Measurements from ENCODE around the gene ARHGAP40. TPM values are rescaled to one million over a fixed set of nuclear protein-coding genes. Genes with fewer than 3 reads are reported as not detected.
A peak's percentile ranks its signal among the peaks of the same experiment; 100 is the strongest.

ARHGAP40 gene
- total and polyA plus RNA-seq, 2 of the 13 experiments (the other 11 are each of a cell fraction or from before 2014, with no cell fraction given): 0.75 to 2.1 TPM

DNA sequence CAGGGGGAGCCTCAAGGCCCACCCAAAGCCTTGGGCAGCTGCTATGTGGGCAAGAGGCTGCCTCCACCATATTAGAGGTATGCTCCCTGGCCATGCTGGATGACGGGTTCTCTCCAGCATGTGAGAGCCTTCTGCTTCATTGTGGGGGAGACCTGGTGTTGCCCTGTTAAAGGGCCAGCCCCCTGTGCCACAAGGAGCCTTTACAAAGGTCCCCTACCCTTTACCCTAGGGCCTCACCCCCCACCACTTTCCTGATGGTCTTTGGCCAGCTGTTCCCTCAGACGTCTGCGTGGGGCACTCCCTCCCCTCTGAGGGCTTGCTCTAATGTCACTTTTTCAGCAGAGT lies 15.5 kb upstream of the ARHGAP40 start (continued):
- TF ChIP-seq, protein P1, sequence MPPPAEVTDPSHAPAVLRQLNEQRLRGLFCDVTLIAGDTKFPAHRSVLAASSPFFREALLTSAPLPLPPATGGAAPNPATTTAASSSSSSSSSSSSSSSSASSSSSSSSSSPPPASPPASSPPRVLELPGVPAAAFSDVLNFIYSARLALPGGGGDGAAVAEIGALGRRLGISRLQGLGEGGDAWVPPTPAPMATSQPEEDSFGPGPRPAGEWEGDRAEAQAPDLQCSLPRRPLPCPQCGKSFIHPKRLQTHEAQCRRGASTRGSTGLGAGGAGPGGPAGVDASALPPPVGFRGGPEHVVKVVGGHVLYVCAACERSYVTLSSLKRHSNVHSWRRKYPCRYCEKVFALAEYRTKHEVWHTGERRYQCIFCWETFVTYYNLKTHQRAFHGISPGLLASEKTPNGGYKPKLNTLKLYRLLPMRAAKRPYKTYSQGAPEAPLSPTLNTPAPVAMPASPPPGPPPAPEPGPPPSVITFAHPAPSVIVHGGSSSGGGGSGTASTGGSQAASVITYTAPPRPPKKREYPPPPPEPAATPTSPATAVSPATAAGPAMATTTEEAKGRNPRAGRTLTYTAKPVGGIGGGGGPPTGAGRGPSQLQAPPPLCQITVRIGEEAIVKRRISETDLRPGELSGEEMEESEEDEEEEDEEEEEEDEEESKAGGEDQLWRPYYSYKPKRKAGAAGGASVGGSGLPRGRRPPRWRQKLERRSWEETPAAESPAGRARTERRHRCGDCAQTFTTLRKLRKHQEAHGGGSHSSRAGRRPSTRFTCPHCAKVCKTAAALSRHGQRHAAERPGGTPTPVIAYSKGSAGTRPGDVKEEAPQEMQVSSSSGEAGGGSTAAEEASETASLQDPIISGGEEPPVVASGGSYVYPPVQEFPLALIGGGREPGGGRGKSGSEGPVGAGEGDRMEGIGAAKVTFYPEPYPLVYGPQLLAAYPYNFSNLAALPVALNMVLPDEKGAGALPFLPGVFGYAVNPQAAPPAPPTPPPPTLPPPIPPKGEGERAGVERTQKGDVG (CRISPR knock-in tag; IDR thresholded peaks at IDR 0.05; ENCODE audit: borderline replicate concordance): peak; percentile 5; the same call in 1 of the 2 replicates

DNA sequence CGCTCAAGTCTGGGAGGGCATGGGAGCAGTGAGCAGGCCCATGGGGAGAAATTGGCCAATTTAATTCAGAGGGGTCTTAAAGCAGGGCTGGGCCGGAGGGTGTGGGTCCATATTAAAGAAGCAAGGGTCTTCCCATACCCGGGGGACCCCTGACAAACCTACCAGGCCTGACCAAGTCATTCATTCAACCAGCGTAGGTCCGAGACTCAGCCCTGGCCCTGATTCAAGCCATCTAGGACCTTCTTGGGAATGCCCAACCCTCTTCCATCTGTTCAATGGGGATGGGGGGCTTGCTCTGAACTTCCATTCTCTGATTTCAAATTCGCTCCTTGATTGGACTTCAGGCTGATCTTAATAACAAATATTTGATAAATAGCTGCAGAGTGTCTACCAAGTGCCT lies 13.3 kb upstream of the ARHGAP40 start:
- Histone ChIP-seq H3K27ac (ENCODE audit: extremely low read length, insufficient read depth, low read length) (no peak overlapping the region), H3K79me2 (ENCODE audit: insufficient read depth, low read length) (no peaks in the 10 kb centered on the region), H3K36me3 (replicated peaks in 1 of 2; ENCODE audit: control insufficient read depth in 1 of 2, insufficient read depth in 2 of 2, low read length in 2 of 2) (no peaks in the 10 kb centered on the region), H3K4me2 (ENCODE audit: low read depth, low read length) (no peak overlapping the region), H3K9ac (ENCODE audit: insufficient read depth, low read depth, low read length) (no peak overlapping the region), H3K4me3 (replicated peaks in 1 of 3; ENCODE audit: insufficient read depth in 1 of 3, low read depth in 2 of 3, low read length in 3 of 3) (no peak overlapping the region), H2AFZ (ENCODE audit: low read length) (no peak overlapping the region), H4K20me1 (ENCODE audit: insufficient read depth, low read length) (no peaks in the 10 kb centered on the region), H3K4me1 (ENCODE audit: insufficient read depth, low read length) (peaks cover 35% of the 10 kb centered on the region), H3K9me3 (ENCODE audit: low read length) (no peaks in the 10 kb centered on the region), H3K27me3 (ENCODE audit: control insufficient read depth in 1 of 2, insufficient read depth in 2 of 2, low read length in 2 of 2) (peaks cover 2 to 18% of the 10 kb centered on the region in 2 experiments; a peak in 4 of 5 replicates)
- no TSS peak for BruUV-seq (replicated peaks)
- ChIA-PET CTCF (ENCODE audit: low intra/inter-chr PET ratio, low total read pairs) (no interaction called here), POLR2A (no interaction called here)
- TF ChIP-seq, protein P2, sequence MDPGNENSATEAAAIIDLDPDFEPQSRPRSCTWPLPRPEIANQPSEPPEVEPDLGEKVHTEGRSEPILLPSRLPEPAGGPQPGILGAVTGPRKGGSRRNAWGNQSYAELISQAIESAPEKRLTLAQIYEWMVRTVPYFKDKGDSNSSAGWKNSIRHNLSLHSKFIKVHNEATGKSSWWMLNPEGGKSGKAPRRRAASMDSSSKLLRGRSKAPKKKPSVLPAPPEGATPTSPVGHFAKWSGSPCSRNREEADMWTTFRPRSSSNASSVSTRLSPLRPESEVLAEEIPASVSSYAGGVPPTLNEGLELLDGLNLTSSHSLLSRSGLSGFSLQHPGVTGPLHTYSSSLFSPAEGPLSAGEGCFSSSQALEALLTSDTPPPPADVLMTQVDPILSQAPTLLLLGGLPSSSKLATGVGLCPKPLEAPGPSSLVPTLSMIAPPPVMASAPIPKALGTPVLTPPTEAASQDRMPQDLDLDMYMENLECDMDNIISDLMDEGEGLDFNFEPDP (CRISPR knock-in tag; conservative IDR thresholded peaks at IDR 0.05): 0 out of 2 replicates have a peak, but pooled peaks have one; percentile 49
- no peak for TF ChIP-seq MBD4 (IDR thresholded peaks at IDR 0.05; ENCODE audit: borderline replicate concordance, low read length)
- DNase-seq (ENCODE audit: low spot score): no peak
- WGBS (ENCODE audit: low lambda C conversion rate): 56% methylated on average over 5 of the region's 6 CpGs
- intact Hi-C loops (cut with micrococcal nuclease; ENCODE audit: unreplicated experiment) (no loop called here), in situ Hi-C loops (cut with HindIII; ENCODE audit: extremely low pct_ligation_motif_present, low pct_unique_long_range_greater_than_20kb) (no loop called here)
- FAIRE-seq: no peak
- ATAC-seq: no peak
